ENCODE measurements around the gene ZC3H18.
A peak's percentile ranks its signal among the peaks of the same experiment; 100 is the strongest.

Gene ZC3H18

GRCh38 chr16:88533381-88533917 lies 36.8 kb upstream of the ZC3H18 start:
- TF ChIP-seq, protein P1, sequence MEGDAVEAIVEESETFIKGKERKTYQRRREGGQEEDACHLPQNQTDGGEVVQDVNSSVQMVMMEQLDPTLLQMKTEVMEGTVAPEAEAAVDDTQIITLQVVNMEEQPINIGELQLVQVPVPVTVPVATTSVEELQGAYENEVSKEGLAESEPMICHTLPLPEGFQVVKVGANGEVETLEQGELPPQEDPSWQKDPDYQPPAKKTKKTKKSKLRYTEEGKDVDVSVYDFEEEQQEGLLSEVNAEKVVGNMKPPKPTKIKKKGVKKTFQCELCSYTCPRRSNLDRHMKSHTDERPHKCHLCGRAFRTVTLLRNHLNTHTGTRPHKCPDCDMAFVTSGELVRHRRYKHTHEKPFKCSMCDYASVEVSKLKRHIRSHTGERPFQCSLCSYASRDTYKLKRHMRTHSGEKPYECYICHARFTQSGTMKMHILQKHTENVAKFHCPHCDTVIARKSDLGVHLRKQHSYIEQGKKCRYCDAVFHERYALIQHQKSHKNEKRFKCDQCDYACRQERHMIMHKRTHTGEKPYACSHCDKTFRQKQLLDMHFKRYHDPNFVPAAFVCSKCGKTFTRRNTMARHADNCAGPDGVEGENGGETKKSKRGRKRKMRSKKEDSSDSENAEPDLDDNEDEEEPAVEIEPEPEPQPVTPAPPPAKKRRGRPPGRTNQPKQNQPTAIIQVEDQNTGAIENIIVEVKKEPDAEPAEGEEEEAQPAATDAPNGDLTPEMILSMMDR (IDR thresholded peaks at IDR 0.05; ENCODE audit: insufficient read depth, low read depth, low read length, missing control alignments), result no peak
- peak overlapping the region; percentile 38 for H3K4me3 ChIP-seq (ENCODE audit: low read length)

DNA sequence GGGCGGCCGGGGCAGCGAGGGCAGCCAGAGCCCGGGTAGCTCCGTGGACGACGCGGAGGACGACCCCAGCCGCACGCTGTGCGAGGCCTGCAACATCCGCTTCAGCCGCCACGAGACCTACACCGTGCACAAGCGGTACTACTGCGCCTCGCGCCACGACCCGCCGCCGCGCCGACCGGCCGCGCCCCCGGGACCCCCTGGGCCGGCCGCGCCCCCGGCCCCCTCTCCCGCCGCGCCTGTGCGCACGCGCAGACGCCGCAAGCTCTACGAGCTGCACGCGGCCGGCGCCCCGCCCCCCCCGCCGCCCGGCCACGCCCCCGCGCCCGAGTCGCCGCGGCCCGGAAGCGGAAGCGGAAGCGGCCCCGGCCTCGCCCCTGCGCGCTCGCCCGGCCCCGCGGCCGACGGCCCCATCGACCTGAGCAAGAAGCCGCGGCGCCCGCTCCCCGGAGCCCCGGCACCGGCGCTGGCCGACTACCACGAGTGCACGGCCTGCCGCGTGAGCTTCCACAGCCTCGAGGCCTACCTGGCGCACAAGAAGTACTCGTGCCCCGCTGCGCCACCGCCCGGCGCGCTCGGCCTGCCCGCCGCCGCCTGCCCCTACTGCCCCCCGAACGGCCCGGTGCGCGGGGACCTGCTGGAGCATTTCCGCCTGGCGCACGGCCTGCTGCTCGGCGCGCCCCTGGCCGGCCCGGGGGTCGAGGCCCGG lies 36.1 kb upstream of the ZC3H18 start:
- H3K4me3 ChIP-seq (ENCODE audit: low read length), result peak overlapping the region; percentile 44
- peak; percentile 73 for DNase-seq (ENCODE audit: low read depth)
- TF ChIP-seq, protein P1 (IDR thresholded peaks at IDR 0.05; ENCODE audit: insufficient read depth, low read depth, low read length, missing control alignments), result no peak

More at GRCh38 chr16:88533381-88533917, 36.8 kb upstream of the ZC3H18 start:
- DNase-seq (ENCODE audit: low read depth), result peak; percentile 39

- H3K4me3 ChIP-seq (ENCODE audit: low read length), result peak overlapping the region; percentile 42
- TF ChIP-seq, protein P1 (IDR thresholded peaks at IDR 0.05; ENCODE audit: insufficient read depth, low read depth, low read length, missing control alignments), result peak; percentile 6
- DNase-seq (ENCODE audit: low read depth), result peak; percentile 52
Observed at GRCh38 chr16:88534638-88535190, 35.5 kb upstream of the ZC3H18 start.

GRCh38 chr16:88535191-88535856 lies 34.9 kb upstream of the ZC3H18 start:
- peak overlapping the region; percentile 42 for H3K4me3 ChIP-seq (ENCODE audit: low read length)
- DNase-seq (ENCODE audit: low read depth), result no peak
- TF ChIP-seq, protein P1 (IDR thresholded peaks at IDR 0.05; ENCODE audit: insufficient read depth, low read depth, low read length, missing control alignments), result no peak

GRCh38 chr16:88535857-88536222 lies 34.4 kb upstream of the ZC3H18 start:
- no peak overlapping the region for H3K4me3 ChIP-seq (ENCODE audit: low read length)
- TF ChIP-seq, protein P1 (IDR thresholded peaks at IDR 0.05; ENCODE audit: insufficient read depth, low read depth, low read length, missing control alignments), result no peak
- DNase-seq (ENCODE audit: low read depth), result no peak

- TF ChIP-seq, protein P1 (IDR thresholded peaks at IDR 0.05; ENCODE audit: insufficient read depth, low read depth, low read length, missing control alignments), result no peak
- no peak for DNase-seq (ENCODE audit: low read depth)
- H3K4me3 ChIP-seq (ENCODE audit: low read length), result no peak overlapping the region
Observed at GRCh38 chr16:88536510-88536909, 33.7 kb upstream of the ZC3H18 start.
